ENCODE measurements around the gene FAM200A. TPM values are rescaled to one million over a fixed set of nuclear protein-coding genes. Genes with fewer than 3 reads are reported as not detected.
A peak's percentile ranks its signal among the peaks of the same experiment; 100 is the strongest.

The FAM200A gene
- total RNA-seq, 4 donors from 2014 or later, result 4.8 to 8.8 (median 5.6) TPM

DNA sequence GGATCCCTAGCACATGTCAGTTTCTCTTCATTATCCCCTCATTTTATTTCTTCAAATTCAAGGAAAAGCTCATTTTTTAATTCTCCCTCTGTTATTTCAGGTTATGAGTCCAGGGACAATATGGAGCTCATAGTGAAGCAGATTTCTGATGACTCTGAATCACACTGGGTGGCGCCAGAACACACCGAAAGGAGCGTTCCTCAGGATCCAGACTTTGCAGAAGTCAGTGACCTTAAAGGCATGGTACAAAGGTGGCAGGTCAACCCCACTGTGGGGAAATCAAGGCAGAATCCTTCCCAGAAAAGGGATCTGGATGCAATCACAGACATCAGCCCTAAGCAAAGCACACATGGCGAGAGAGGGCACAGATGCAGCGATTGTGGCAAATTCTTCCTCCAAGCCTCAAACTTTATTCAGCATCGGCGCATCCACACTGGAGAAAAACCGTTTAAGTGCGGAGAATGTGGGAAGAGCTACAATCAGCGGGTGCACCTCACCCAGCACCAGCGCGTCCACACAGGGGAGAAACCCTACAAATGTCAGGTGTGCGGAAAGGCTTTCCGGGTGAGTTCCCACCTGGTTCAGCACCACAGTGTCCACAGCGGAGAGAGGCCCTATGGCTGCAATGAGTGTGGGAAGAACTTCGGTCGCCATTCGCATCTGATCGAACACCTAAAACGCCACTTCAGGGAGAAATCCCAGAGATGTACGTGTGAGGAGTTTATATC lies 26.0 kb downstream of the FAM200A start:
- H3K4me1 ChIP-seq, result no peaks in the 10 kb centered on the region
- H3K4me3 ChIP-seq, result no peak overlapping the region
- TF ChIP-seq EP300 (IDR thresholded peaks at IDR 0.05) (no peak), POLR2A (IDR thresholded peaks at IDR 0.05) (no peak)
- TF ChIP-seq, protein P1, sequence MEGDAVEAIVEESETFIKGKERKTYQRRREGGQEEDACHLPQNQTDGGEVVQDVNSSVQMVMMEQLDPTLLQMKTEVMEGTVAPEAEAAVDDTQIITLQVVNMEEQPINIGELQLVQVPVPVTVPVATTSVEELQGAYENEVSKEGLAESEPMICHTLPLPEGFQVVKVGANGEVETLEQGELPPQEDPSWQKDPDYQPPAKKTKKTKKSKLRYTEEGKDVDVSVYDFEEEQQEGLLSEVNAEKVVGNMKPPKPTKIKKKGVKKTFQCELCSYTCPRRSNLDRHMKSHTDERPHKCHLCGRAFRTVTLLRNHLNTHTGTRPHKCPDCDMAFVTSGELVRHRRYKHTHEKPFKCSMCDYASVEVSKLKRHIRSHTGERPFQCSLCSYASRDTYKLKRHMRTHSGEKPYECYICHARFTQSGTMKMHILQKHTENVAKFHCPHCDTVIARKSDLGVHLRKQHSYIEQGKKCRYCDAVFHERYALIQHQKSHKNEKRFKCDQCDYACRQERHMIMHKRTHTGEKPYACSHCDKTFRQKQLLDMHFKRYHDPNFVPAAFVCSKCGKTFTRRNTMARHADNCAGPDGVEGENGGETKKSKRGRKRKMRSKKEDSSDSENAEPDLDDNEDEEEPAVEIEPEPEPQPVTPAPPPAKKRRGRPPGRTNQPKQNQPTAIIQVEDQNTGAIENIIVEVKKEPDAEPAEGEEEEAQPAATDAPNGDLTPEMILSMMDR (IDR thresholded peaks at IDR 0.05), result no peak
- 92 to 94% methylated on average over 21 of the region's 21 CpGs for WGBS, 2 donors
- H3K27me3 ChIP-seq, result no peaks in the 10 kb centered on the region
- H3K9me3 ChIP-seq, result peaks cover 0 to 36% (median 2%) of the 10 kb centered on the region in 4 donors
- no peak overlapping the region for H3K27ac ChIP-seq
- H3K36me3 ChIP-seq, result peaks cover 2 to 93% (median 27%) of the 10 kb centered on the region in 3 donors
- DNase-seq (ENCODE audit: low spot score in 2 of 2), result no peak

DNA sequence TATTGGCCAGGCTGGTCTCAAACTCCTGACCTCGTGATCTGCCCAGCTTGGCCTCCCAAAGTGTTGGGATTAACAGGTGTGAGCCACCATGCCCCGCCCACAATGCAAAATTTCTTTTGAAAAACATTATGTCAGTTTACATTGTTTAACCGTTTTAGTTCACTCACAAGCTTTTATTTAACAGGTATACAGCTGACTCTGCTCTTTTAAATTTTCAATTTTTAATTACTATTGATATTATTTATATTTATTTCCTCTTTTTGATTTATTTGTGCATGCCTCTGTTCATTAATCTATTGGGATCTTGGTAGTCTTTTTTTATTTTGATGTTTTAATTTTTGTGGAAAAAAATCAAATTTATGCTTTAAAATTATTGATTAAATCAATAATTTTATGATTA lies 30.5 kb downstream of the FAM200A start:
- 93% methylated on average over 3 of the region's 3 CpGs for WGBS, 2 donors
- no peak for DNase-seq (ENCODE audit: low spot score in 2 of 2)
- Histone ChIP-seq H3K27ac (no peak overlapping the region), H3K36me3 (peaks cover 0 to 91% (median 12%) of the 10 kb centered on the region in 3 donors), H3K27me3 (no peaks in the 10 kb centered on the region), H3K4me1 (no peaks in the 10 kb centered on the region), H3K4me3 (no peak overlapping the region), H3K9me3 (no peaks in the 10 kb centered on the region)
- TF ChIP-seq, protein P1 (IDR thresholded peaks at IDR 0.05), result no peak
- no peak for TF ChIP-seq EP300 (IDR thresholded peaks at IDR 0.05)
- no peak for TF ChIP-seq POLR2A (IDR thresholded peaks at IDR 0.05)

GRCh38 chr7:99514050-99514449 lies 37.9 kb downstream of the FAM200A start:
- 95 to 100% methylated on average over 1 of the region's 1 CpG for WGBS, 2 donors
- TF ChIP-seq, protein P1 (IDR thresholded peaks at IDR 0.05), result no peak
- TF ChIP-seq EP300 (IDR thresholded peaks at IDR 0.05) (no peak), POLR2A (IDR thresholded peaks at IDR 0.05) (no peak)
- Histone ChIP-seq H3K27ac (no peak overlapping the region), H3K4me1 (no peaks in the 10 kb centered on the region), H3K4me3 (no peak overlapping the region), H3K27me3 (no peaks in the 10 kb centered on the region), H3K36me3 (peaks cover 0 to 95% (median 14%) of the 10 kb centered on the region in 3 donors), H3K9me3 (no peaks in the 10 kb centered on the region)
- DNase-seq (ENCODE audit: low spot score in 2 of 2), result no peak

- Histone ChIP-seq H3K4me3 (peak overlapping the region; percentile 63 to 81 (median 72)), H3K36me3 (peaks cover 0 to 15% (median 0%) of the 10 kb centered on the region in 3 donors), H3K27me3 (no peaks in the 10 kb centered on the region), H3K4me1 (peaks cover 0 to 45% (median 26%) of the 10 kb centered on the region in 4 donors), H3K9me3 (no peaks in the 10 kb centered on the region), H3K27ac (peak overlapping the region; percentile 88 to 96 (median 94))
- TF ChIP-seq POLR2A (IDR thresholded peaks at IDR 0.05) (no peak), EP300 (IDR thresholded peaks at IDR 0.05) (no peak)
- TF ChIP-seq, protein P1 (IDR thresholded peaks at IDR 0.05), result no peak
- WGBS, 2 donors, result 1 to 2% methylated on average over 10 to 11 of the region's 11 CpGs
- no peak for DNase-seq (ENCODE audit: low spot score in 2 of 2)
Measured at GRCh38 chr7:99505324-99505662, 46.6 kb downstream of the FAM200A start.

GRCh38 chr7:99504603-99505323 lies 47.2 kb downstream of the FAM200A start, which contains the start of gene ZKSCAN5:
Gene ZKSCAN5, plus strand, starts transcription at chr7:99504662. Its CDS starts 1,383 bp downstream, at chr7:99506045.
- DNase-seq (ENCODE audit: low spot score in 2 of 2), result peak; percentile 99
- TF ChIP-seq EP300 (IDR thresholded peaks at IDR 0.05), result peak; percentile 8 to 74
- TF ChIP-seq, protein P1 (IDR thresholded peaks at IDR 0.05), result peak in 2 of 5 experiments; percentile 21 to 32
- TF ChIP-seq POLR2A (IDR thresholded peaks at IDR 0.05), result peak; percentile 11 to 39
- Histone ChIP-seq H3K9me3 (no peaks in the 10 kb centered on the region), H3K27ac (peak within 1 kb of the TSS; percentile 88 to 96 (median 94)), H3K4me3 (peak within 1 kb of the TSS; percentile 63 to 81 (median 72)), H3K4me1 (peaks cover 0 to 45% (median 26%) of the 10 kb centered on the region in 4 donors), H3K27me3 (no peaks in the 10 kb centered on the region), H3K36me3 (peaks cover 0 to 10% (median 0%) of the 10 kb centered on the region in 3 donors)
- WGBS, 2 donors, result 0 to 1% methylated on average over 37 to 46 of the region's 53 CpGs

All from tibial nerve (tissue), 4 donors.